Left hindlimb (tissue), 1 donor: Measurements from ENCODE around the gene NPLOC4.

Experiments
- DNase-seq: peaks from one replicate; pipeline ENCODE4 v3.0.0-alpha.2; 2018

The NPLOC4 gene

GRCh38 chr17:81529437-81529803 lies 107.5 kb downstream of the NPLOC4 start:
- no peak for DNase-seq

DNA sequence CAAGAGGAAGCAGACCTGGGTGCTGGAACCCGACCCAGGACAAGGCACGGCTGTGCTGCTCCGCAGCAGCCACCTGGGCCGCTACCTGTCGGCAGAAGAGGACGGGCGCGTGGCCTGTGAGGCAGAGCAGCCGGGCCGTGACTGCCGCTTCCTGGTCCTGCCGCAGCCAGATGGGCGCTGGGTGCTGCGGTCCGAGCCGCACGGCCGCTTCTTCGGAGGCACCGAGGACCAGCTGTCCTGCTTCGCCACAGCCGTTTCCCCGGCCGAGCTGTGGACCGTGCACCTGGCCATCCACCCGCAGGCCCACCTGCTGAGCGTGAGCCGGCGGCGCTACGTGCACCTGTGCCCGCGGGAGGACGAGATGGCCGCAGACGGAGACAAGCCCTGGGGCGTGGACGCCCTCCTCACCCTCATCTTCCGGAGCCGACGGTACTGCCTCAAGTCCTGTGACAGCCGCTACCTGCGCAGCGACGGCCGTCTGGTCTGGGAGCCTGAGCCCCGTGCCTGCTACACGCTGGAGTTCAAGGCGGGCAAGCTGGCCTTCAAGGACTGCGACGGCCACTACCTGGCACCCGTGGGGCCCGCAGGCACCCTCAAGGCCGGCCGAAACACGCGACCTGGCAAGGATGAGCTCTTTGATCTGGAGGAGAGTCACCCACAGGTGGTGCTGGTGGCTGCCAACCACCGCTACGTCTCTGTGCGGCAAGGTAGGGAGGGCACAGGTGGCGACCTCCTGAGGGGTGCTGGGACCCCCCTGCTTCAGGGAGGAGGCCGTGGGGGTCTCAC lies 108.1 kb downstream of the NPLOC4 start:
- DNase-seq: no peak

- no peak for DNase-seq
Observed at GRCh38 chr17:81528384-81528650, 108.6 kb downstream of the NPLOC4 start.

DNA sequence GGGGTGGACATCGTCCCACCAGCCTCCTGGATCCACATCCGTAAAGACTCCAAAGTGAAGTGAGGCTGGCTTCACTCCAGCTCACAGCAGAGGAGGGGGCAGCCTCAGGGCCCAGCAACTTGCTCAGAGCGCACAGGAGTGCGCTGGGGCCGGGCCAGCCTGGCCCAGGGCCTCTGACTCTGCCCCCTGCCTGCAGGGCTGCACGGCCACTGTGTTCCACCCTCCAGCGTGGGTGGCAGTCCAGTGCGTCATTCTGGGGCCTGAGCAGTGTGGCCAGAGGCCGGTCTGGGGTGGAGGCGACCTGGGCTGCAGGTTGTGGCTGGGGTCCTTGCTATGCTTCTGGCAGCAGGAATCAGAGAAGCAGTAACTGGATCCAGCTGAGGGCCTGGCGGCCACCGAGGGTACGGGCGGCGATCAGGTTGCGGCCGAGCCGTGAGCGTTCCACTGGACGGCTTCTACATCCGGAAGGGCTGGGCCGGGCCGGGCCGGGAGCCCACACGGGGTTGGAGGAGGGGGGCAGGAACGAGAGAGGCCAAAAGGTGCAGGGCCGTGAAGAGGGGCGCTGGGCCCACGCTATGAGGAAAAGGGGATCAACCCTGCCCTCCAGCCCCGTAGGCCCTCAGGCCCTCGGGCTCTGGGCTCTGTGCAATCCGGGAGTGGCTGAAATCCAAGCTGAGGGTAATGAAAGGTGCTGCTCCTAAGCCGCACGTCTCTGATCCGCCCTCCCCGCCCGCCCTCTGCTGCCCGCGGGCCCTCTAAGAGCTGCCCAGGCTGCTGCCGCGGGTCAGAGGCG lies 109.1 kb downstream of the NPLOC4 start, which contains the start of gene FSCN2:
FSCN2 (plus strand) TSS at position 787 of the 793 bp plus-strand sequence. CDS start 155 bp downstream, outside the sequence.
- DNase-seq: peak; percentile 58

DNA sequence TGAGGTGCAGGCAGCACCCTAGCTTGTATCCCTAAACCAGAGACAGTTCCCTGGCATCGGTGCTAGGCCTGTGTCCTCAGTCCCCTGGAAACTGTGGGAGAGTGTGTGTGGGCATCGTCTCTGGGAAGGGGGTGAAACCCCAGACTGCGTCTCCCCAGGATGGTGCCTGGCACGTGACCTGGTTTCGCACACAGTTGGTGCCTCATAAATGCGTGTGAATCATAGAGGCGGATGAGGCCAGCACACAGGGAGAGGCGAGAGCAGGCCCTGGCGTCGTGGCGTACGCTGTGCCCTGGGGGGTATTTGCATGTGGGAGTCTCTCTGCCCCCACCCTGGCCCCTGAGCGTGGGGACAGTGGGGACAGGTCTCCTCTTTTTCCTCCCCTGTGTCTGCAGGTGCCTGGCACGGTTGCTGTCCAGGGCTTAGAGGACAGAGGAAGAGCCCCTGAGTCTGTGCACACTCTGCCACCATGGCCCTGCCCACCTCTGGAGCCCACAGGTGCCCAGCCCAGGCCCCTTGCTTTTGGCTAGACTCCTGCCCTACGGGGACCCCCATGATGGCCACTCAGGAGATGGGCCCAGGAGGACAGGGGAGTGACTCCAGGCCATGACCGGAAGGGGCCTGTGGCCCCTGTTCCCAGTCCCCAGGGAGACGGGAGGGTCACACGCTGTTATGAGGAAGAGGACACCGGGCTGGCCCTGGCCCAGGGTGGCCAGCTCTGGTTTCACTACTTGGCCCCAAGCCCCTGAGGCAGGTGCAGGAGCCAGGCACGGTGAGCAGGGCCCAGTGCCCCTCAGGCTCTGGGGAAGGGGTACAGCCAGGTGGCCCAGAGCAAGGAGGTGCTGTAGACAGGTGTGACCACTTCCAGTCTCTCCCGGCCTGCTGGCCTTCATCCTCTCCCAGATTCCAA lies 110.0 kb downstream of the NPLOC4 start:
- no peak for DNase-seq

- no peak for DNase-seq
Observed at GRCh38 chr17:81524865-81525159, 112.1 kb downstream of the NPLOC4 start.

GRCh38 chr17:81524039-81524864 lies 112.7 kb downstream of the NPLOC4 start:
- DNase-seq: no peak

DNA sequence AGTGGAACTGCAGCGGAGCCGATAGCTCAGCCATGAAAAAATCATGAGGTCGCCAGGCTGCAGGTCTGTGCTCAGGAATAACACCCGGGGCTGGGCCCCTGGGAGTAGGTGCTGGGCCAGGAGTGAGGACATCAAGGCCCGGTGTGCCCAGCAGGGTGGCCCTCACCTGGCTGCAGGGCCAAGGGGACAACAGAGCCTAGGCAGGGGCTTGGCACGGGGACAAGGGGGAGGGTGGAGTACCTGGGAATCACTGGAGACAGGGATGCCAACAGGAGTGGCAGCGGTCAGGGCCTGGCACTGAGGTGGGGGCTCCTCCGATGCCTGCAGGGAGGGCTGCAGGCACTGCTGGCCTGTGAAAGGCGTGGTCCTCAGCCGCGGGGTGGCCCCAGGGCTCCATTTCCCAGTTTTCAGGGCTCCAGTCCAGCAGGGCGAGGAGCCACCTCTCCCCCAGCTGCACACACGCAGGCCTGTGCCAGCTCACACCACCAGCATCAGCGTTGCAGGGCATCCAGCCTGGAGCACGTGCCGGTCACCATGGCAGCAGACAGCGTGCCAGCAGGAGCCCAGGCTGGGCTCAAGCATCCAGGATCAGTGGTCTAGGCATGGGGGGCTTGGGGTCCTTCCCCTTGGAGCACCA lies 113.4 kb downstream of the NPLOC4 start:
- peak; percentile 74 for DNase-seq

DNA sequence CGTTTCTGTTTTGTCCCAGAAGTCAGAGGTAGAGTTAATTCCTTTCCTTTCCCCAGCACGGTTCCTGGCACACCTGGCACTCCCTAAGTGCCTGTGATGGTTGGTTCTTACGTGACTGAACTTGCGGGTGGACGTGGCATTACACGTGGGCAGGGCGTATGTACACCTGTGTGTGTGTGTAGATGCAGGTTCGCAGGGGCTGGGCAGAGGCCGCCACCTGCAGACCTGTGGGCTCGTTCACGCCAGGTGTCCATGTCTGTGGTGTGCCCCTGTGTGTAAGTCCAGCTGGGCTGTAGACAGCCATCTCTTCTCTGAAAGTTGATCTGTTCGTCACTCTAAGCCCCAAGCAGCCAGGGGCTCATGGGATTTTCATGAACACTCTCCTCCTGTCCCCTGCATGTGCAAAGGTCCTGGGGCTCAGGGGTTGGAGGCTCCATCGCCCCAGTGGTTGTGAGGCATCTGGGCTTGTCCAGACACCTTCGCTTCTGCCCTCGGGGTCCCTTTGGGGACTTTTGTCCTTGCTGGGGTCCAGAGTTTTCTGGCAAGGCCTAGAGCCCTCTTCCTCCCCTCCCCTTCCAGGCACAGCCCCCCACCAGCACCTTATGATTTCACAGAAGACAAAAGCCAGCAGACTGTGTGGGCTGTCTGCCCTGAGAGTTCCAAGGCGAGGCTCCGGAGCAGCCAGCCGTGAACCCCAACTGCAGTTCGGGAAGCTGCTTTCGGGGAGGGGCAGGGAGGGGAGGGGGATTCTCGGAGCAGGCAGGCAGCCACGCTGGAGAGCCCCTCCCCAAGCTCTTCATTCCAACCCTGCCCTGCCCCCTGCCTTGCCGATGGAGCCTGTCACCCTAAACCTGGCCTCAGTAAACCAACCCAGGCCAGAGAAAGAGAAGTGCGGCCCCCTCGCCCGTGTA lies 114.2 kb downstream of the NPLOC4 start:
- no peak for DNase-seq

DNA sequence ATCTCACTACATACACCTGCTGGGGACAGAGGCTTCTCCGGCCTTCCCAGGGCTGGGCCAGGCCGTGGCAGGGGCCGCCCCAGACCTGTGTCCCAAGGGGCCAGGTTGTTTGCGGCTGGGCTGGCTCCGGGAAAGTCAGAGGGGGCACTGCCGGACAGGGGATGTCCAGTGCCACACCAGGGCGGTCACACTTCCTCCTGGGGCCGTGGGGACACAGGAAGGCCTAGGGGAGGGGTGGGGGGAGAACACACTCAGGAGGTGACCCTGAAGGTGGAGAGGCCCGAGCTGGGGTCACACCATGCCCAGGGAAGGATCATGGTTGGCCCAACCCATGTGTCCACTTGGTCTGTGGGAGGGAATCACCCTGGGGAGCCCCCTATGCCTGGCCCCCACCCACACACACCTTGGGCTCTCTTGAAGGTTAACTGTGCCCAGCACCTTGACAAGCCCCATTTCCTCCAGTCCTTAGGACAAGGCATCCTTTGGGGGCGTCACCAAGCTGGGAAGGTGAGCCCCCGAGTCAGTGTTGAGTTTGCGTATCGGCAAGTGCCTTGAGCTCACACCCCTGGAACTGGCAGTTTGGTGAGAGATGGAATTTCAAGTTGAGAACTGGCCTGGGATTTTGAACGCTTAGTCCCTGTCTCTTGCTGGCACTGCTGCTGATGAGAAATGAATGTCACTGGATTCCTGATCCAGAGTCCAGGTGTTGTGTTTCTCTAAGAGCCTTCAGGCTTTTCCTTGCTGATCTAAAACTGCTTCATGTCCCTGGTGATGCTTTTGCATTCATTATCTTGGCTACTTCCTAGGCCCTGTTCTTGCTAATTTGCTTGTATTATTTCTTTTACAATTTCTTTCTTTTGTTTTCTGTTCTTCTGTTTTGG lies 116.7 kb downstream of the NPLOC4 start:
- DNase-seq: peak; percentile 36

- peak; percentile 46 for DNase-seq
Observed at GRCh38 chr17:81519284-81520020, 117.5 kb downstream of the NPLOC4 start.

DNA sequence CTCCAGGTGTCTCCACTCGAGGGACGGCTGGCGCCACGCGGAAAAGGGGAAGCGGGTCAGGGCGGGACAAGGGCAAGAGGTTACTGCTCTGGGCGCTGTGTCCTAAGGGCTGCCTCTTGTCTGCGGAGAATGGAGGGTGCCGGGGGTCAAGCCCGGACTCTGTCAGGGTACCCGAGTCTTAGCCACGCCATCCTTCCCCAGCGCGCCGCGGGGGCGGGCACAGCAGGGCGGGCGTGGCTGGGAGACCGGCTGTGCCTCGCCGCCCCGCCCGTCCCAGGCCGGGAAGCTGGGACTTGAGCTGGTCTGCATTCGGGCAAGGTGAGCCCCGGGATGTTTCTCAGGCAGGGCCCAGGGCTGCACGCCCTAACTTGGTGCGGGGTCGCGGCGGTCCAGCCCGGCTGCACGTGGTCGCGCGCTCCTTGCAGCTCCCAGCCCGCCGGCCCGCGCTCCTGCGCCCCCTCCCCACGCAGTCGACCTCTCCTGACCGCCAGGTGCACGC lies 118.1 kb downstream of the NPLOC4 start:
- DNase-seq: peak; percentile 45

GRCh38 chr17:81518113-81518784 lies 118.7 kb downstream of the NPLOC4 start:
- DNase-seq: peak; percentile 41

DNA sequence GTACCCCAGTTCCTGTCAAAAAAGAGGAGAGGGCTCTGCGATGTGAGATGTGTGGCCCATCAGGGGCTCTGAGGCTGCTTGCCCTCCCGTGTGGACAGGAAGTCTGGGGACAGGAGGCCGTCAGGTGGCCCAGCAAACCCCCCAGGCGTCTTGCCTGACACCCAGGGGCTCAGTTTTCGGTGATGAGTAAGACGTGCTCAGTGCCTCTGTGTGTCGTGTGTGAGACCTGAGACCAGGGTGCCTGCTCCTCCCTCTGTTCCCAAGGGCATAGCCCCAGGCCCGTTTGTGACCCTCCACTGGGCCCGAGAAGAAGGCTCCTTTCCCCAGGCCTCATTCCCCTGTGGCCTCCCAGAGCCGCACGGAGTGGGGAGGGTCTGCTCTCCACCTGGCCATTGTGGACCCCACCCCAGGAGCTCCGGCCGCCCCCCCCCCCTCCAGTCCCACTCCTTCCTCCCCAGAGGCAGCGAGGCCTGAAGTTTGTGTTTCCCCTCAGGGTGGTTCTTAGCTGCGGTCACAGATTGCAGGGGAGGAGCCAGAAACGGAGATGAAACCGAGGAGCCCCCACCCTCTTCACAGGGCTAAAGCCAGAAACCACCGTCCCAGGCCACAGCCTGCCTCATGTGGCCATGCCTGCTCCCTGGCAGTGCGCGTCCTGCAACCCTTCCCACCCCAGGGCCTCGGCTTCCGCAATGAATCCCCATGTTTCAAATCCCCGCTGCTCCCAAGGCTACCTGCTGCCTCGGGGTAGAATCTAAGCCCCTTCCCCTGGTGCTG lies 119.4 kb downstream of the NPLOC4 start:
- DNase-seq: peak; percentile 62

DNA sequence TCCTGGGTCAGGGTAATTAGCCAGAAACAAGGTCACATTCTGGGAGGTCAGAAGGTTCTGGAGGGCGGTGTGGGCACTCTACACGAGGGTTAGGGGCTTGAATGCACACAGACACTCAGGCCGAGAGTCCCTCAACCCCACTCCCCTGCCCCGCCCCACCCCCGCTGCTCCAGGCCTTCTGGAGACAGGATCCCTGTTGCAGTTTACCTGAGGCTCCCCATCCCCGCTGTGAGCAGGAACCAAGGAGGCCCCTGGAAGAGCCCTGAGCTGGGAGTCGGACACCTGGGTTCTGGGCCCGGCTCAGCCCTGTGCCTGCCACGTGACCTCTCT lies 119.9 kb downstream of the NPLOC4 start:
- DNase-seq: no peak

GRCh38 chr17:81516439-81516838 lies 120.5 kb downstream of the NPLOC4 start:
- DNase-seq: no peak

DNA sequence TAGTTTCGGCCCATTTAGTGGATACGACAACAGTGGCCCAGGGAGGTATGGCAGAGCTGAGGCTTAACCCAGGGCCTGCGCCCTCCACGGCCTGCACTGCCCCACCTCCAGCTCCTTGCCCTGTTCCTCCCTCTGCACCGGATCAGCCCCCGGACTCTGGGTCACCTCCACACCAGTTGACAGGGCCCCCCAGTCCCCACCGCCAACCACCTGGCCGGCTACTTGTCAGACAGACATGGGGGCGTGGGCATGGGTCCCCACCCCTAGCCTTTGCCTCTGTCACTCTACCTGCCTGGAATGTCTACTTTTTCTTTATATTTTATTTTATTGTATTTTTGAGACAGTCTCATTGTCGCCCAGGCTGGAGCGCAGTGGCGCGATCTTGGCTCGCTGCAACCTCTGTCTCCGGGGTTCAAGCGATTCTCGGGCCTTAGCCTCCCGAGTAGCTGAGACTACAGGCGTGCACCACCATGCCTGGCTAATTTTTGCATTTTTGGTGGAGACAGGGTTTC lies 121.3 kb downstream of the NPLOC4 start:
- peak; percentile 56 for DNase-seq
